SK-N-SH (cell line): Measurements from ENCODE around the gene ARID3A. TPM values are rescaled to one million over a fixed set of nuclear protein-coding genes. Genes with fewer than 3 reads are reported as not detected.

Experiments
- CTCF ChIA-PET: fragments of 300-600, 350-600 bp; formaldehyde crosslinking; extraction: SDS; loops from one replicate; lab custom pipeline; 2021; lab: Yijun Ruan, JAX
- POLR2A ChIA-PET: fragments of 350-600 bp; sonication (Branson Sonifier 250); formaldehyde crosslinking; extraction: SDS; loops from one replicate; lab custom pipeline; 2020; ENCODE audit warnings: antibody characterized with exemption, inconsistent platforms; lab: Yijun Ruan, JAX
- DNase-seq: peaks from one replicate; pipeline ENCODE4 v3.0.0; 2012
- H2AFZ ChIP-seq: fragments of 200-600 bp; sonication (generic); 2 replicates; pipeline ENCODE4 v1.8.1; 2016; ENCODE audit warnings: antibody characterized with exemption, mild to moderate bottlenecking, low read depth
- H3F3A ChIP-seq: fragments of 200-600 bp; sonication (generic); replicated peaks from 2 replicates; pipeline ENCODE3; 2016; ENCODE audit warnings: antibody characterized with exemption, mild to moderate bottlenecking; ENCODE audit not compliant: insufficient read depth
- H3K27ac ChIP-seq, 2 experiments: fragments of 200-500 bp in 1 of 2; fragments of 200-600 bp in 1 of 2; sonication (Bioruptor generic) in 1 of 2; sonication (generic), shearing (Covaris generic) in 1 of 2; 2 replicates each; pipeline versions ENCODE4 v1.5.1 to v1.6.1; 2014 to 2016; ENCODE audit warnings: low read depth in 2 of 2, inconsistent platforms in 1 of 2, low read length in 1 of 2, mild to moderate bottlenecking in 1 of 2, mixed read lengths in 1 of 2
- H3K27me3 ChIP-seq: fragments of 200-600 bp; sonication (generic), shearing (Covaris generic); 2 replicates; pipeline ENCODE4 v1.6.1; 2016; ENCODE audit warnings: mixed run types; ENCODE audit not compliant: insufficient read depth
- H3K36me3 ChIP-seq, 2 experiments: fragments of 200-500 bp in 1 of 2; fragments of 200-600 bp in 1 of 2; sonication (Bioruptor generic) in 1 of 2; sonication (generic) in 1 of 2; replicated peaks in 1 of 2; 2 replicates each; pipeline versions ENCODE3 to v1.5.1; 2014 to 2016; ENCODE audit warnings: low read length in 1 of 2, mild to moderate bottlenecking in 1 of 2; ENCODE audit not compliant: insufficient read depth in 2 of 2, control insufficient read depth in 1 of 2
- H3K4me1 ChIP-seq, 2 experiments: fragments of 200-500 bp in 1 of 2; fragments of 200-600 bp in 1 of 2; sonication (Bioruptor generic) in 1 of 2; sonication (generic), shearing (Covaris generic) in 1 of 2; 2 replicates each; pipeline versions ENCODE4 v1.5.1 to v1.6.1; 2014 to 2016; ENCODE audit warnings: low read depth in 1 of 2, low read length in 1 of 2, mixed run types in 1 of 2; ENCODE audit not compliant: insufficient read depth in 2 of 2, control insufficient read depth in 1 of 2
- H3K4me2 ChIP-seq: fragments of 200-600 bp; sonication (generic), shearing (Covaris generic); 2 replicates; pipeline ENCODE4 v1.6.1; 2017; ENCODE audit warnings: mixed run types
- H3K4me3 ChIP-seq, 2 experiments: fragments of 200-500 bp in 1 of 2; fragments of 200-600 bp in 1 of 2; sonication (Bioruptor generic) in 1 of 2; sonication (generic), shearing (Covaris generic) in 1 of 2; 2 replicates each; pipeline versions ENCODE4 v1.5.1 to v1.8.1; 2014 to 2016; ENCODE audit warnings: low read depth in 2 of 2, inconsistent platforms in 1 of 2, low read length in 1 of 2, mild to moderate bottlenecking in 1 of 2, mixed read lengths in 1 of 2, moderate library complexity in 1 of 2
- H3K79me2 ChIP-seq: fragments of 200-600 bp; sonication (generic); 2 replicates; pipeline ENCODE4 v1.8.1; 2017; ENCODE audit warnings: mild to moderate bottlenecking; ENCODE audit not compliant: insufficient read depth
- H3K9ac ChIP-seq: fragments of 200-600 bp; sonication (generic); 2 replicates; pipeline ENCODE4 v1.6.1; 2017; ENCODE audit warnings: mixed run types
- H3K9me2 ChIP-seq: fragments of 200-600 bp; sonication (generic); 2 replicates; pipeline ENCODE4 v1.6.1; 2017; ENCODE audit warnings: mixed run types
- H3K9me3 ChIP-seq: fragments of 200-600 bp; sonication (generic); 2 replicates; pipeline ENCODE4 v1.6.1; 2017; ENCODE audit warnings: mixed run types, mild to moderate bottlenecking, moderate library complexity
- H4K20me1 ChIP-seq: fragments of 200-600 bp; sonication (generic); 2 replicates; pipeline ENCODE4 v1.6.1; 2017; ENCODE audit warnings: mild to moderate bottlenecking, mixed run types; ENCODE audit not compliant: insufficient read depth
- CHD2 ChIP-seq: fragments of 150-350 bp; IDR thresholded peaks from 2 replicates; pipeline ENCODE4 v1.6.1; 2018; ENCODE audit warnings: low read length; ENCODE audit not compliant: partially characterized antibody
- ELF1 ChIP-seq: IDR thresholded peaks from 2 replicates; pipeline ENCODE4 v1.4.0; 2012
- EP300 ChIP-seq, 2 experiments: IDR thresholded peaks; 2 replicates each; pipeline versions ENCODE4 v1.4.0 to v1.6.1; 2012; ENCODE audit warnings: borderline replicate concordance in 1 of 2, low read depth in 1 of 2, low read length in 1 of 2
- EZH2phosphoT487 ChIP-seq: fragments of 200-600 bp; sonication (generic); IDR thresholded peaks from 2 replicates; pipeline ENCODE4 v1.6.1; 2017; ENCODE audit warnings: low read depth, mixed run types, mild to moderate bottlenecking, antibody characterized with exemption, moderate library complexity, borderline replicate concordance
- FOXJ3 ChIP-seq: sonication (generic); formaldehyde crosslinking; IDR thresholded peaks from 2 replicates; pipeline ENCODE4 v1.5.1; 2020; ENCODE audit warnings: mild to moderate bottlenecking, missing genetic modification reagents
- FOXM1 ChIP-seq: IDR thresholded peaks from 2 replicates; pipeline ENCODE4 v1.4.0; 2012; ENCODE audit warnings: low read depth, mild to moderate bottlenecking
- GATA2 ChIP-seq: sonication (generic); formaldehyde crosslinking; IDR thresholded peaks from 2 replicates; pipeline ENCODE4 v1.5.0; 2020; ENCODE audit warnings: mild to moderate bottlenecking, missing genetic modification reagents
- MXI1 ChIP-seq: IDR thresholded peaks from 2 replicates; pipeline ENCODE4 v1.6.1; 2012; ENCODE audit warnings: mild to moderate bottlenecking, low read depth, low read length, improper control_type of control experiment
- RCOR1 ChIP-seq: fragments of 150-350 bp; IDR thresholded peaks from 2 replicates; pipeline ENCODE4 v1.6.1; 2017; ENCODE audit warnings: antibody characterized with exemption, low read length
- RFX5 ChIP-seq: IDR thresholded peaks from 2 replicates; pipeline ENCODE4 v1.6.1; 2012; ENCODE audit warnings: mild to moderate bottlenecking, improper control_type of control experiment, low read length
- RXRA ChIP-seq: IDR thresholded peaks from 2 replicates; pipeline ENCODE4 v1.4.0; 2012; ENCODE audit warnings: low read depth, mild to moderate bottlenecking, borderline replicate concordance
- SIN3A ChIP-seq: IDR thresholded peaks from 2 replicates; pipeline ENCODE4 v1.6.1; 2012; ENCODE audit warnings: low read depth, mild to moderate bottlenecking, low read length, moderate library complexity, borderline replicate concordance
- SMC3 ChIP-seq: IDR thresholded peaks from 2 replicates; pipeline ENCODE4 v1.6.1; 2012; ENCODE audit warnings: low read depth, low read length, improper control_type of control experiment
- TAF1 ChIP-seq: IDR thresholded peaks from 2 replicates; pipeline ENCODE4 v1.6.1; 2012; ENCODE audit warnings: low read depth, mild to moderate bottlenecking, low read length, moderate library complexity, borderline replicate concordance
- TEAD4 ChIP-seq: IDR thresholded peaks from 2 replicates; pipeline ENCODE4 v1.4.0; 2012; ENCODE audit warnings: mild to moderate bottlenecking, borderline replicate concordance; ENCODE audit not compliant: insufficient read depth
- YY1 ChIP-seq: IDR thresholded peaks from 2 replicates; pipeline ENCODE4 v1.4.0; 2012; ENCODE audit warnings: low read depth, mild to moderate bottlenecking
- WGBS: methylation state at CpG from one replicate; pipeline ENCODE4 v1.1.6; 2017; ENCODE audit warnings: low lambda C conversion rate; 5-methylcytosine and 5-hydroxymethylcytosine counted together
- polyA plus RNA-seq, 3 experiments: library from polyadenylated mRNA; depleted of rRNA; stranded (reverse); fragments of >200 nt; gene quantifications; 2 replicates each; pipeline ENCODE4 v1.2.3, GENCODE V29; 2012
- TF ChIP-seq, protein P1 (sequence below): IDR thresholded peaks from 2 replicates; pipeline ENCODE4 v1.4.0; 2012; ENCODE audit warnings: low read depth, borderline replicate concordance
- TF ChIP-seq, protein P2 (sequence below): IDR thresholded peaks from 2 replicates; pipeline ENCODE4 v1.4.0; 2012; ENCODE audit warnings: low read depth
- TF ChIP-seq, protein P3 (sequence below): IDR thresholded peaks from 2 replicates; pipeline ENCODE4; 2012
- TF ChIP-seq, protein P4 (sequence below): fragments of 150-350 bp; IDR thresholded peaks from 2 replicates; pipeline ENCODE4 v1.6.1; 2017; ENCODE audit warnings: antibody characterized with exemption, low read length, low read depth, borderline replicate concordance
- TF ChIP-seq, protein P5 (sequence below): fragments of 200-600 bp; sonication (generic); IDR thresholded peaks from 2 replicates; pipeline ENCODE4 v1.6.1; 2017; ENCODE audit warnings: antibody characterized with exemption, mild to moderate bottlenecking, moderate library complexity
- TF ChIP-seq, protein P6 (sequence below): fragments of 150-350 bp; IDR thresholded peaks from 2 replicates; pipeline ENCODE4 v1.6.1; 2016; ENCODE audit warnings: mild to moderate bottlenecking, low read depth, low read length

Gene ARID3A
- polyA plus RNA-seq, 1 of the 3 experiments (the other 2 are of a cell fraction) = 8.6 TPM

DNA sequence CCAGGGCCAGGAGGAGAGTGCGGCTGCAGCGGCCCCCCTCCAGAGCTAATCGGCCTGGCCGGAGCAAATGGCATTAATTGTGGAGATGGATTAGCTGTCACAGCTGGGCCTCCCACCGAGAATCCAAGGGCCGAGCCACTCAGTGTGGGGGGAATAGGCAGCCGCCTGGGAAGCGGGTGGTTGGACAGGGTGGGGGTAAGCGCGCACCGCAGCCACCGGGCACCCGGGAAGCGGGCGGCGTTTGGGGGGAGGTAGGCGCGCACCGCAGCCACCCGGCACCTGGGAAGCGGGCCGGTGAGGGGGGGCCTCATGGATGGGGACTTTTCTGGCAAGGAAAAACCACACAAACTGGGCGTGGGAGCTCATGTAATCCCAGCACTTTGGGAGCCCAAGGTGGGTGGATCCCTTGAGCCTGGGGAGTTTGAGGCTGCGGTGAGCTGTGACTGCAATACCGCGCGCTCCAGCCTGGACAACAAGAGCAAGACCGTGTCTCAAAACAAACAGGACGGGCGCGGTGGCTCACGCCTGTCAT, 22.5 kb upstream of the ARID3A start:
- no peaks in the 10 kb centered on the region for H3K9me2 ChIP-seq
- no peaks in the 10 kb centered on the region for H3K27me3 ChIP-seq
- H3K9ac ChIP-seq = no peak overlapping the region
- H3K9me3 ChIP-seq = no peaks in the 10 kb centered on the region
- TF ChIP-seq MXI1 (no peak), EZH2phosphoT487 (no peak), SIN3A (no peak), EP300 (IDR thresholded peaks at IDR 0.05; ENCODE audit: borderline replicate concordance in 1 of 2, low read depth in 1 of 2, low read length in 1 of 2) (no peak), TAF1 (no peak), FOXJ3 (no peak), ELF1 (no peak), GATA2 (CRISPR knock-in tag) (no peak), FOXM1 (no peak), YY1 (no peak), RFX5 (no peak), SMC3 (no peak), RCOR1 (no peak)
- TF ChIP-seq, protein P1, sequence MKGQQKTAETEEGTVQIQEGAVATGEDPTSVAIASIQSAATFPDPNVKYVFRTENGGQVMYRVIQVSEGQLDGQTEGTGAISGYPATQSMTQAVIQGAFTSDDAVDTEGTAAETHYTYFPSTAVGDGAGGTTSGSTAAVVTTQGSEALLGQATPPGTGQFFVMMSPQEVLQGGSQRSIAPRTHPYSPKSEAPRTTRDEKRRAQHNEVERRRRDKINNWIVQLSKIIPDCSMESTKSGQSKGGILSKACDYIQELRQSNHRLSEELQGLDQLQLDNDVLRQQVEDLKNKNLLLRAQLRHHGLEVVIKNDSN = no peak
- TF ChIP-seq, protein P2, sequence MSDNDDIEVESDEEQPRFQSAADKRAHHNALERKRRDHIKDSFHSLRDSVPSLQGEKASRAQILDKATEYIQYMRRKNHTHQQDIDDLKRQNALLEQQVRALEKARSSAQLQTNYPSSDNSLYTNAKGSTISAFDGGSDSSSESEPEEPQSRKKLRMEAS = no peak
- TF ChIP-seq, protein P3, sequence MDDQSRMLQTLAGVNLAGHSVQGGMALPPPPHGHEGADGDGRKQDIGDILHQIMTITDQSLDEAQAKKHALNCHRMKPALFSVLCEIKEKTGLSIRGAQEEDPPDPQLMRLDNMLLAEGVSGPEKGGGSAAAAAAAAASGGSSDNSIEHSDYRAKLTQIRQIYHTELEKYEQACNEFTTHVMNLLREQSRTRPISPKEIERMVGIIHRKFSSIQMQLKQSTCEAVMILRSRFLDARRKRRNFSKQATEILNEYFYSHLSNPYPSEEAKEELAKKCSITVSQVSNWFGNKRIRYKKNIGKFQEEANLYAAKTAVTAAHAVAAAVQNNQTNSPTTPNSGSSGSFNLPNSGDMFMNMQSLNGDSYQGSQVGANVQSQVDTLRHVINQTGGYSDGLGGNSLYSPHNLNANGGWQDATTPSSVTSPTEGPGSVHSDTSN = no peak
- no peak overlapping the region for H2AFZ ChIP-seq
- no peak overlapping the region for H3K4me2 ChIP-seq
- H4K20me1 ChIP-seq = peaks cover 45% of the 10 kb centered on the region
- no peaks in the 10 kb centered on the region; a peak in 1 of 4 replicates for H3K4me1 ChIP-seq
- no peak overlapping the region for H3K27ac ChIP-seq
- POLR2A ChIA-PET = no interaction called here
- H3K4me3 ChIP-seq = no peak overlapping the region
- peaks cover 60% of the 10 kb centered on the region for H3K79me2 ChIP-seq
- DNase-seq = peak; percentile 62
- 80% methylated on average over 17 of the region's 32 CpGs for WGBS
- peaks cover 0 to 11% of the 10 kb centered on the region in 2 experiments for H3K36me3 ChIP-seq
- CTCF ChIA-PET = interaction anchor here (1.5 to 1.7 kb wide), 2 partner anchors 11 to 19 kb away, joined by 3 to 5 read pairs; no protein-coding TSS in a partner anchor
- H3F3A ChIP-seq = peaks cover 4% of the 10 kb centered on the region

DNA sequence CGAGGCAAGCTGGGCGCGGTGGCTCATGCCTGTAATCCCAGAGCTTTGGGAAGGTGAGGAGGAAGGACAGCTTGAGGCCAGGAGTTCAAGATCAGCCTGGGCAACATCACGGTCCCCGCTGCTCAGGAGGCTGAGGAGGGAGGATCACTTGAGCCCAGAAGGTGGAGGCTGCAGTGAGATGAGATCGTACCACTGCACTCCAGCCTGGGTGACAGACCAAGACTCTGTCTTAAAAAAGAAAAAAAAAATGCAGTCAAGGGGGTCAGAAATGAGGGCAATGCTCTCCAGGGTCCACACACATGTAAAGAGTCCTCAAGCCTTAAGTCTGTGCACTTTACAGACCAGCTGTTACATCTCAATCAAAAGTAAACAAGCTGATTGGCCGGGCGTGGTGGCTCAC, 21.3 kb upstream of the ARID3A start:
- H3K9ac ChIP-seq = no peak overlapping the region
- 97% methylated on average over 8 of the region's 8 CpGs for WGBS
- POLR2A ChIA-PET = interaction anchor here (0.7 kb wide), 1 partner anchor 599 kb away, joined by 3 read pairs; no protein-coding TSS in a partner anchor
- no peak for TF ChIP-seq YY1
- TF ChIP-seq, protein P2 = no peak
- TF ChIP-seq, protein P4, sequence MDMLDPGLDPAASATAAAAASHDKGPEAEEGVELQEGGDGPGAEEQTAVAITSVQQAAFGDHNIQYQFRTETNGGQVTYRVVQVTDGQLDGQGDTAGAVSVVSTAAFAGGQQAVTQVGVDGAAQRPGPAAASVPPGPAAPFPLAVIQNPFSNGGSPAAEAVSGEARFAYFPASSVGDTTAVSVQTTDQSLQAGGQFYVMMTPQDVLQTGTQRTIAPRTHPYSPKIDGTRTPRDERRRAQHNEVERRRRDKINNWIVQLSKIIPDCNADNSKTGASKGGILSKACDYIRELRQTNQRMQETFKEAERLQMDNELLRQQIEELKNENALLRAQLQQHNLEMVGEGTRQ = no peak
- no peak for TF ChIP-seq RCOR1
- no peak for TF ChIP-seq CHD2
- no peak for TF ChIP-seq RXRA
- TF ChIP-seq, protein P5, sequence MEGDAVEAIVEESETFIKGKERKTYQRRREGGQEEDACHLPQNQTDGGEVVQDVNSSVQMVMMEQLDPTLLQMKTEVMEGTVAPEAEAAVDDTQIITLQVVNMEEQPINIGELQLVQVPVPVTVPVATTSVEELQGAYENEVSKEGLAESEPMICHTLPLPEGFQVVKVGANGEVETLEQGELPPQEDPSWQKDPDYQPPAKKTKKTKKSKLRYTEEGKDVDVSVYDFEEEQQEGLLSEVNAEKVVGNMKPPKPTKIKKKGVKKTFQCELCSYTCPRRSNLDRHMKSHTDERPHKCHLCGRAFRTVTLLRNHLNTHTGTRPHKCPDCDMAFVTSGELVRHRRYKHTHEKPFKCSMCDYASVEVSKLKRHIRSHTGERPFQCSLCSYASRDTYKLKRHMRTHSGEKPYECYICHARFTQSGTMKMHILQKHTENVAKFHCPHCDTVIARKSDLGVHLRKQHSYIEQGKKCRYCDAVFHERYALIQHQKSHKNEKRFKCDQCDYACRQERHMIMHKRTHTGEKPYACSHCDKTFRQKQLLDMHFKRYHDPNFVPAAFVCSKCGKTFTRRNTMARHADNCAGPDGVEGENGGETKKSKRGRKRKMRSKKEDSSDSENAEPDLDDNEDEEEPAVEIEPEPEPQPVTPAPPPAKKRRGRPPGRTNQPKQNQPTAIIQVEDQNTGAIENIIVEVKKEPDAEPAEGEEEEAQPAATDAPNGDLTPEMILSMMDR = no peak
- TF ChIP-seq, protein P6, sequence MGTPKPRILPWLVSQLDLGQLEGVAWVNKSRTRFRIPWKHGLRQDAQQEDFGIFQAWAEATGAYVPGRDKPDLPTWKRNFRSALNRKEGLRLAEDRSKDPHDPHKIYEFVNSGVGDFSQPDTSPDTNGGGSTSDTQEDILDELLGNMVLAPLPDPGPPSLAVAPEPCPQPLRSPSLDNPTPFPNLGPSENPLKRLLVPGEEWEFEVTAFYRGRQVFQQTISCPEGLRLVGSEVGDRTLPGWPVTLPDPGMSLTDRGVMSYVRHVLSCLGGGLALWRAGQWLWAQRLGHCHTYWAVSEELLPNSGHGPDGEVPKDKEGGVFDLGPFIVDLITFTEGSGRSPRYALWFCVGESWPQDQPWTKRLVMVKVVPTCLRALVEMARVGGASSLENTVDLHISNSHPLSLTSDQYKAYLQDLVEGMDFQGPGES = no peak
- TF ChIP-seq TEAD4 = no peak

More for the DNA sequence above, 21.3 kb upstream of the ARID3A start:
- DNase-seq = no peak
- Histone ChIP-seq H3F3A (peaks cover 4% of the 10 kb centered on the region), H3K4me3 (no peak overlapping the region), H2AFZ (no peak overlapping the region), H3K4me1 (no peaks in the 10 kb centered on the region; a peak in 1 of 4 replicates), H3K9me2 (no peaks in the 10 kb centered on the region), H4K20me1 (peaks cover 55% of the 10 kb centered on the region), H3K9me3 (no peaks in the 10 kb centered on the region), H3K27me3 (no peaks in the 10 kb centered on the region), H3K79me2 (peaks cover 69% of the 10 kb centered on the region), H3K27ac (no peak overlapping the region), H3K4me2 (no peak overlapping the region), H3K36me3 (peaks cover 0 to 8% of the 10 kb centered on the region in 2 experiments)
- CTCF ChIA-PET = interaction anchor here (1.5 kb wide), 1 partner anchor 9 kb away, joined by 3 read pairs; no protein-coding TSS in a partner anchor
